ENCODE measurements around the gene SLC2A11.

DNA sequence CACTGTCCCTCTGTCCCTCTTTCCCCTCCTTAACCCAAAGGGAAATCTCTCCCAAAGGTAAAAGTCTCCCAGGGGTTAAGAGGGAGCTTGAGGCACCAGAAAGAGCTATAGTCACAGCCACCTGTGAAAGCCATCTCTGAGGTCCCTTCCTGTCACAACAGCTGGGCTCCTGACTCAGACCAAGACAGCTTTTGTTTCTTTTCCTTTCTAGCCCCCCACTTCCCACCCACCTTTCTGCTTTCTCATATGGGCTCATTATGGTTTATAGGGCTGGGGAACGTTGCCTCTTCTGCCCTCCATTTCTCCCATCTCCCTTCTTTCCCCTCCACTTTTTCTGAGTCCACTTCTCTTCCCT lies 55.6 kb downstream of the SLC2A11 start:
- TF ChIP-seq TCF7L2 (IDR thresholded peaks at IDR 0.05; ENCODE audit: borderline replicate concordance, extremely low read depth, insufficient read depth, insufficient read length) = no peak
- TF ChIP-seq, protein P1, sequence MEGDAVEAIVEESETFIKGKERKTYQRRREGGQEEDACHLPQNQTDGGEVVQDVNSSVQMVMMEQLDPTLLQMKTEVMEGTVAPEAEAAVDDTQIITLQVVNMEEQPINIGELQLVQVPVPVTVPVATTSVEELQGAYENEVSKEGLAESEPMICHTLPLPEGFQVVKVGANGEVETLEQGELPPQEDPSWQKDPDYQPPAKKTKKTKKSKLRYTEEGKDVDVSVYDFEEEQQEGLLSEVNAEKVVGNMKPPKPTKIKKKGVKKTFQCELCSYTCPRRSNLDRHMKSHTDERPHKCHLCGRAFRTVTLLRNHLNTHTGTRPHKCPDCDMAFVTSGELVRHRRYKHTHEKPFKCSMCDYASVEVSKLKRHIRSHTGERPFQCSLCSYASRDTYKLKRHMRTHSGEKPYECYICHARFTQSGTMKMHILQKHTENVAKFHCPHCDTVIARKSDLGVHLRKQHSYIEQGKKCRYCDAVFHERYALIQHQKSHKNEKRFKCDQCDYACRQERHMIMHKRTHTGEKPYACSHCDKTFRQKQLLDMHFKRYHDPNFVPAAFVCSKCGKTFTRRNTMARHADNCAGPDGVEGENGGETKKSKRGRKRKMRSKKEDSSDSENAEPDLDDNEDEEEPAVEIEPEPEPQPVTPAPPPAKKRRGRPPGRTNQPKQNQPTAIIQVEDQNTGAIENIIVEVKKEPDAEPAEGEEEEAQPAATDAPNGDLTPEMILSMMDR (IDR thresholded peaks at IDR 0.05 in 2 of 3, conservative IDR thresholded peaks at IDR 0.05 in 1 of 3; ENCODE audit: borderline replicate concordance in 1 of 3, insufficient read depth in 1 of 3, low read depth in 2 of 3, low read length in 2 of 3) = no peak
- no peak for TF ChIP-seq JUND (IDR thresholded peaks at IDR 0.05)
- TF ChIP-seq, protein P2, sequence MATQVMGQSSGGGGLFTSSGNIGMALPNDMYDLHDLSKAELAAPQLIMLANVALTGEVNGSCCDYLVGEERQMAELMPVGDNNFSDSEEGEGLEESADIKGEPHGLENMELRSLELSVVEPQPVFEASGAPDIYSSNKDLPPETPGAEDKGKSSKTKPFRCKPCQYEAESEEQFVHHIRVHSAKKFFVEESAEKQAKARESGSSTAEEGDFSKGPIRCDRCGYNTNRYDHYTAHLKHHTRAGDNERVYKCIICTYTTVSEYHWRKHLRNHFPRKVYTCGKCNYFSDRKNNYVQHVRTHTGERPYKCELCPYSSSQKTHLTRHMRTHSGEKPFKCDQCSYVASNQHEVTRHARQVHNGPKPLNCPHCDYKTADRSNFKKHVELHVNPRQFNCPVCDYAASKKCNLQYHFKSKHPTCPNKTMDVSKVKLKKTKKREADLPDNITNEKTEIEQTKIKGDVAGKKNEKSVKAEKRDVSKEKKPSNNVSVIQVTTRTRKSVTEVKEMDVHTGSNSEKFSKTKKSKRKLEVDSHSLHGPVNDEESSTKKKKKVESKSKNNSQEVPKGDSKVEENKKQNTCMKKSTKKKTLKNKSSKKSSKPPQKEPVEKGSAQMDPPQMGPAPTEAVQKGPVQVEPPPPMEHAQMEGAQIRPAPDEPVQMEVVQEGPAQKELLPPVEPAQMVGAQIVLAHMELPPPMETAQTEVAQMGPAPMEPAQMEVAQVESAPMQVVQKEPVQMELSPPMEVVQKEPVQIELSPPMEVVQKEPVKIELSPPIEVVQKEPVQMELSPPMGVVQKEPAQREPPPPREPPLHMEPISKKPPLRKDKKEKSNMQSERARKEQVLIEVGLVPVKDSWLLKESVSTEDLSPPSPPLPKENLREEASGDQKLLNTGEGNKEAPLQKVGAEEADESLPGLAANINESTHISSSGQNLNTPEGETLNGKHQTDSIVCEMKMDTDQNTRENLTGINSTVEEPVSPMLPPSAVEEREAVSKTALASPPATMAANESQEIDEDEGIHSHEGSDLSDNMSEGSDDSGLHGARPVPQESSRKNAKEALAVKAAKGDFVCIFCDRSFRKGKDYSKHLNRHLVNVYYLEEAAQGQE (IDR thresholded peaks at IDR 0.05; ENCODE audit: low read depth) = no peak
